Hepatocyte (in vitro differentiated cells): Measurements from ENCODE around the gene ERCC4.

ENCODE experiments used
- CTCF ChIP-seq: fragments of 200-600 bp; sonication (generic); IDR thresholded peaks from 2 replicates; pipeline ENCODE4 v1.5.1; 2016; ENCODE audit warnings: antibody characterized with exemption, mild to moderate bottlenecking; ENCODE audit not compliant: poor library complexity
- EZH2phosphoT487 ChIP-seq: fragments of 200-600 bp; sonication (generic); IDR thresholded peaks from one replicate; pipeline ENCODE4 v1.6.1; 2018; ENCODE audit warnings: antibody characterized with exemption, mild to moderate bottlenecking, low read depth, moderate library complexity; ENCODE audit not compliant: unreplicated experiment, severe bottlenecking

GRCh38 chr16:13883881-13884280 lies 36.1 kb upstream of the ERCC4 start:
- TF ChIP-seq CTCF (no peak), EZH2phosphoT487 (no peak)
